Measurements from ENCODE around the gene SCCPDH.

SCCPDH gene

DNA sequence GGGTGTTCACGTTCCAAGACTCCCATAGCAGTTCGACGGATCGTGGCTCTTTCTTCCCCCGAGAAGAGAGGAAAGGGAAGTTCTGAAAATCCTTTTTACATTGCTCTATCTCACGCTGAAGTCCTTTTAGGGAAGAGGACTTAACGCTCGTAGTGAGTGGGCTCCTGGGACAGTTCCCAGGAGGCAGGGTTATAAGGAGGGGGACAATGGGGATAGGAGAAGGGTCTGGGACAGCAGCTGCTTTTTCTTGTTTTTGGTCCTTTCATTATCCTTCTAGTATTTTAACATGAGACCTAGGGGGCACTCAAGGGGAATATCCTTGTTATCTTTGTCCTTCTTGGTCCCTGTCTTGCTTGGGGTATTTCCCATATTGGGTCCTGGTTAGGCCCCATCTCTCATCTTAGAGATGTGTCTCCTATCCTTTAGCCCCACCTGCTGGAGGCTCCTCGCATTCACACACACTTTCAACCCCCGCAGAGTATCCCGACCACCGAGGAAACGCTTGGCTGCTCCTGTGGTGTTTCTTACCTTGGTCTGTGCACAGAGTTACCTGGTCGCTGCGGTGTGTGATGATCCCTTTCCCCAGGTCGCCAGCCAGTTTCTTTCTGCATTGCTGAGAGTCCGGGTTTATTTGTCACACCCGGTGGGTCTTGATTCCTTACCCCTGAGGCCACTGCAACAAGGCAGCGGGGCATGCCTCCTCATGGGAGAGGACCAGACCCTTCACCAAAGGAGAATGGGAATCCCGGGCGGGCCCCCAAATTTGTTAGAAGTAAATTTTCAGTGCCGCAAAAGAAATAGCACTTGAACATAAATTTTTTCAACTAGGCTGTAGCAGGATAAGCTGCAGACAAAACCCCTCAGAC, 29.7 kb downstream of the SCCPDH start:
- peak; percentile 43 to 78 for DNase-seq

DNA sequence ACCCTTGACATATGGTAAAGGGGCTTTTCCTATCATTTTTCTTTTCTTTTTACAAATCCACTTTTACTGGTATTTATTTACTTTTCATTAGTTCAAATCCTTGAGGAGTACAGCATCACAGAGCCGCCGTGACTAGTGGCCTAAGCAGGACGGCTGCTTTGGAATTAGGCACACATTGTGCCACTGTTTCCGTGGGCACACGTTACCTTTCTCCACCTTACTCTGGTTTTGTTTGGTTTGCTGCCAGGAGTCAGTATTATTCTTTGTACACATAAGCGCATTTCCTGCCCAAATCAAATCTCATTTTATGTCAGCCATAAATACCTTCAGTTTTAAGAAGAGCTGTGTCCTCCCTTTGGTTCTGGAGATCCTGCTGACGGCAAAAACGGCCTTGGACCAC, 31.2 kb downstream of the SCCPDH start:
- DNase-seq = no peak

DNA sequence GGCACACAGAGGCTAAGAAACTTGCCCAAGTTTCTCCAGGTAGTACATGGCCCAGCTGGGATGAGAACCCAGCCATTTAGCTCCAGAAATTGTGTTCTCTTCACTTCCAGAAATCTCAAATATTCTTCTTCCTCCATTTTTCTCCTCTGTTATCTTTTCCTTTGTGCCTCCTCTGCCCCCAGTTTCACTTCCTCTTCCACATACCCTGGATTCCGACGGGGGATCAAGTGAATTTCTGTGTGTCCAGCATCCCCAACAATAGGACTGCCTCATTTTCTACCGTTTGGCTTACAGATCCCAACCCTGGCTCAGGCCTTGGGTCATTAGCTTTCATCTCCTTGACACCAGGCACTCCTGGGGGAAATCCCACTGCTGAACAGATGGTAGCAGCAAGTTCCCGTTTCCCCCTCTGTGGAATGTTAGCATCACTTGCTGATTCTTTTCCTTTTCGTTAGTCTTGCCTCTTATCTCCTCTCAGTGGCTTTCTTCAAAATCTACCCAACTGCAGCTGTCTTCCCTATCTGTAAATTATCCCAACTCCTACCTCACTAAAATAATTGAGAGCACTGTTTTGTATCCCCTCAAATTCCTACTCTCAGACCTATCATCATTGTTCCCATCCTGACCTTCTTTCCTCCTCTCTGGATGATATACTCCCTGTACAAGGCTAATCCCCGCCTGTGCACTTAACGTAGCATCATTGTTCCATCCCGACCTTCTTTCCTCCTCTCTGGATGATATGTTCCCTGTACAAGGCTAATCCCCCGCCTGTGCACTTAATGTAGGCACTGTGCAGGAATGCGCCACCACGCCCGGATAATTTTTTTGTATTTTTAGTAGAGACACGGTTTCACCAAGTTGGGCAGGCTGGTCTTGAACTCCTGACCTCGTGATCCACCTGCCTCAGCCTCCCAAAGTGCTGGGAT, 36.5 kb downstream of the SCCPDH start:
- no peak for DNase-seq

DNA sequence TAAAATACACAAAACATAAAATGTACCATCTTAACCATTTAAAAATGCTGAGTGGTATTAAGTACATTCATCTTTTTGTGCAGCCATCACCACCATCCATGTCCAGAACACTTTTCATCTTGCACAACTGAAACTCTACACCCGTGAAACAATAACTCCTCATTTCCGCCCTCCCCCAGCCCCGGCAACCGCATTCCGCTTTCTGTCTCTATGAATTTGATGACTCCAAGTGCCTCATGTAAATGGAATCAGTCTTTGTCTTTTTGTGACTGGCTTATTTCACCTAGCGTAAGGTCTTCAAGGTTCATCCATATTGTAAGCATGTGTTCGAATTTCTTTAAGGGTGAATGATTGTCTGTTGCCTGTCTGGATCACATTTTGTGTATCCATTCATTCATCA, 37.2 kb downstream of the SCCPDH start:
- DNase-seq = no peak

DNA sequence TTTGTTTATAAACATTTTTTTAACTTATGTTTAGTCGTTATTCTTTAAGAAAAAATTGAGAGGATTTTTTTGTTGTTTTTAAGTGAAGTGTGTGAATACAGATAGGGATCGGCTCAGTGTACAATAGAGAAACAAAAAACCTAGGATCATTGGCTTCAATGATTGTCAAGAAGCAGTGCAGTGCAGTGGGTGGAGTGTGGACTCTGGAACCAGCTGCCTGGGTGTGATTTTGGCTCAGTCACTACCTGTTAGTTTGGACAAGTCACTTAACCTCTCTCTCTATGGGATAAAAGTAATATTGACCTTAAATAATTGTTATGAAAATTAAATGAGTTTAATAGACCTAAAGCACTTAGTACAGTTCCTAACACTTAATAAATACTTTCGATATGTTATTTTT, 41.3 kb downstream of the SCCPDH start:
- DNase-seq = no peak

DNA sequence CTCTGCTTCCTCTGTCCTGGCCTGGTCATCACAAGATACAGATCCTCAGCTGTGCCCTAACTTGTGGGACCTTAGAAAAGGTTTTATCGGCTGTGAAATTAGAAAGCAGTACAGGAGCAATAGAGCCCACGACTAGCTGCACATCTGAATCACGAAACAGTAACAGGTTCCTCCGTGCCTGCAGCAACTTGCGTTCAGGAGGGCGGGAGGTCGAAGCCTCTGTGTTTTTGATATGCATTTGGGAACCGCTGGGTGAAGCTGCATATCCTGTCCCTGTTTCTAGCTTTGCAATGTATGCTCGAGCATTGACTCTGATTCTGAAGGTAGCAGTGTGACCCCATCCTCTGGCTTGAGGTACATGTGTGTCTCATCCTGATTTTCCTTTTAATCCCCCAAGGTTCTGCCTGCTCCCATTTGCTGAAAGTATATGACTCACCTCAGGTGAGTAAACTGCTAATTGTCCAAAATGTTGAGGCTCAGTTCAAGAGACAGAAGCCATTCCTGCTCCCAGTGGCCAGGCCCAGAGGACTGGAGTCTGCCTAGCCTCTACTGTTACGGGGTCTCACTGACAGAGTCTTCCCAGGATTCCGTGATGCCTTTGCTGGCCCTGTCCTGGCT, 44.3 kb downstream of the SCCPDH start:
- DNase-seq = no peak

DNA sequence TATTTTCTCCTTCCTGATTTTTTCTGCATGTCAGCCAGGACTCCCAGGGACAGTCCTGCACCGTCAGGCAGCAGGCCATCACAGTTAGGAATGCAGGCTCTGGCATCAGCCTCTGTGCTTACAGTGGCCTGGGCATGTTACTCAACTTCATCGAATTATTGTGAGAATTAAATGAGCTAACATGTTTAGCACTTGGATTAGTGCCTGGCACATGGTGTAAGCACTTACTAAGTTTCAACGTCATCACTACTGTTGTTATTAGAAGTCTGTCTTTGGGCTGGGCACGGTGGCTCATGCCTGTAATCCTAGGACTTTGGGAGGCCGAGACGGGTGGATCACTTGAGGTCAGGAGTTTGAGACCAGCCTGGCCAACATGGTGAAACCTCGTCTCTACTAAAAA, 45.1 kb downstream of the SCCPDH start:
- no peak for DNase-seq

DNA sequence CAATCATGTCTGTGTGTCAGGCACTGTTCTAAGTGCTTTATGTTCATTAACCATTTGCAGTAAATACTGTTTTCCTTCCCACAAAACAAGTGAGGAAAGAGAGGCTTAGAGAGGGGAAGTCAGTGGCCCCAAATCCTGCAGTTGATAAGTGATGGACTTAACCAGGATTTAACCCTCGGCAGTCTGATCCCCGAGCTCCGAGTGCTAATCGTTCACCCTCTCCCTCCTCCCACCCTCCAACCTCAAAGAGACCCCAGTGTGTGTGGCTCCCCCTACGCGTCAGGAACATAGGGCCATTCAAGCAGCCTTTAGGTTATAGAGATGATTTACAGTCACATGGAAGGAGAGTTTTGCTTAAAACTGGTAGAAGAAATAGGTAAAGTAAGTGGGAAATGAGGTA, 47.2 kb downstream of the SCCPDH start:
- no peak for DNase-seq

DNA sequence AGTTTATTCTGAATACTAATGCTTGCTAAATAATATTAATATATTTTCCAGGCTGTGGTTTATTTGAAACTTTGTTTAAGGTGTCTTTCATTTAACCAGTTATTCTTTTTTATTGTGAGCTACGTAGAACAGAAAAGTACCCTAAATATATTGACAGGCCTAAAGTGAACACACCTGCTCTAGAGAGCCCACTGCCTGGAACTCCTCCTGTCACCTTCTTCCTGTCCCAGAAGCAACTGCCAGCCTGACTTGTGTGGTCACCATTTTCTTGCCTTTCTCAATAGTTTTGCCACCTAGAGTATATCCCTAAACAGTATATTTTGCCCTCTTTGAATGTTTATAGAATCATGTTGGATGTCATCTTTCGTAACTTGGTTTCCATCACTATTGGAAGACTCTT, 48.5 kb downstream of the SCCPDH start:
- DNase-seq = no peak

DNA sequence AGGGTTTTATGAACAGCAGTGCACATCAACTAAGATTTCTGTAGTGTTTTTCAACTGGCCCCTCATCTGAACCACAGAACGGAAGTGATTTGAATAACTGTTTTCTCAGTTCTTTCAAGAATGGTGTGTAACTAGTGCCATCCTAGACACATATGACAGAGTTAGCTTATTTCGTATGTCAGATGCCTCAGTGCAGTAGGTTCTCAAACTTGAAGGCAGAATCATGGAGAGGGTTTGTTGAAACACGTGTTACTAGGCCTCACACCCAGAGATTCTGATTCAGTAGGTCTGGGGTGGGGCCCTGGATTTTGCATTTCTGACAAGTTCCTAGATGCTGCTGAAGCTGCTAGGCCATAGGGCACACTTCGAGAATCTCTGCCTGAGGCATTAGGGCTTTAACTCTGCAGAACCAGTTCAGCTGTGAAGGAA, 49.0 kb downstream of the SCCPDH start:
- DNase-seq = no peak

DNA sequence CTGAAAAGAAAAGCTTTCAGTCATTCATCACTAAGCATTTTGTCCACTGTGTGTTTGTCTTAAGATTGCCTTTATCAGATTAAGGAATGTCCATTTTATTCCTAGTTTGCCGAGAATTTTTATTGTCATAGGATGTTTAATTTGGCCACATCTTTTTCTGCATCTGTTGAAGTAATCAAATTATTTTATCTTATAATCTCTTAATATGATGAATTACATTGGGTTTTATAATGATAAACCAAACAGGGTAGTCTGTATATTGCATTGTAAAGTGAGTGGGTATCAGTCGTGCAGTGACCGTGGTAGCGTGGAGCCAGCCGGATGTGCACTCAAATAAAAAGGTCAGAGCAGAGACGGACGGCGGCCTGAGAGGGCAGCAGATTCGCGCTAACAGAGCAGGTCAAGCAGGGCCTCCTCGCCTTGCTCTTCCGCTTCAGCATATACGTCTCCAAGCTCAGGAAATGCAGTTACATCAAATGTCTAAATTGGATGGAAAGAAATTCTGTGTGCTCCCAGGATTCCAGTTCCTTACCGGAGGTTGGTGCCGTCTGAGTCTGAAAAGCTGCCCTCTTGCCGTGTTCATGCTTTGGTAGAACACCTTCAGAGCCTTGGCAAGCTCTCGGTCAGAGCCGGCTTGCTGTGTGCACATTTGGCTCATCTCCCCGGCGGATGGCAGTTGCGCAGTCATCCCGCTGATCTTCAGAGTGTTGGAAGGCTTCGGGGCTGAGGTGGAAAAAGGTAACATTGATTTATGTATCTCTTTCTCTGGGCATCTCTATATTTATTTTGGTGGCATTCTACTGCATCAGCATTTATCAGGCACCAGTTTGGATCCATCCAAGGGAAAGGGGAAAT, 51.5 kb downstream of the SCCPDH start:
- DNase-seq = no peak

DNA sequence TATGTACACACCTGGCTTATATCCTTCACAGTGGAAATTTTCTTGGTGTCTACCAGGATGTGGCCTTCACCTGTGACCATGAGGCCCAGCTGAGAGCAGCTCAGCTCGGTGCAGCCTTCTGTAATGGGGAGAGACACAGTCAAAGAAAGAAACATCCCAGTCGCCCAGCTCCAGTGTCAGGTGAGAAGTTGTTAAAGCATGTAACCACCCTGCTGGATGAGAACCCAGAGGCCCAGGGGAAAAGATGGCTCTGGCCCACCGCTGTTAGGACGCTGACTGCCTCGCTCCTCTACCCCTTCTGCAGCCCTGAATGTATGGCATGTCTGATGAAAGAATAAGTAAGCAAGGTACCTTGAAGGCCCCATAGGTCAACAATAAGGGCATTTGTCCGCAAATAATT, 52.7 kb downstream of the SCCPDH start:
- DNase-seq = no peak

DNA sequence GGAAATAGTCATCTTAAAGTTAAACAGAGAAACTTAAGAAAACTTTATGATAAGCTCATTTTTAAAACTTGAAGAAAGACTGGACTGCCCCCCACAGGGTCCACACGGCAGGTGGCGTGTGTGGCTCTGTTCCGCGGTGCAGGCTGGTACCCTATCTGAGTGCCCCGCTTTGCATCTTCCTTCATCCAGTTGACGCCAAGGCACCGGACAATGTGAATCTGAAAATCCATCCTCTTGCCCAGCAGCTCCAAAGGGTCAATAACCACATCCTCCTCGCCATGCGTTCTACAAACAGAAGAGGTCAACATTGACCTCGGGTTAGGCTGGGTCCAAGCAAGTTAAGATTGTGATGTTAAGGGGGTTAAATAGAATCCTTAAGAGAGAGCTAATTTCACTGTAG, 54.5 kb downstream of the SCCPDH start:
- no peak for DNase-seq

DNA sequence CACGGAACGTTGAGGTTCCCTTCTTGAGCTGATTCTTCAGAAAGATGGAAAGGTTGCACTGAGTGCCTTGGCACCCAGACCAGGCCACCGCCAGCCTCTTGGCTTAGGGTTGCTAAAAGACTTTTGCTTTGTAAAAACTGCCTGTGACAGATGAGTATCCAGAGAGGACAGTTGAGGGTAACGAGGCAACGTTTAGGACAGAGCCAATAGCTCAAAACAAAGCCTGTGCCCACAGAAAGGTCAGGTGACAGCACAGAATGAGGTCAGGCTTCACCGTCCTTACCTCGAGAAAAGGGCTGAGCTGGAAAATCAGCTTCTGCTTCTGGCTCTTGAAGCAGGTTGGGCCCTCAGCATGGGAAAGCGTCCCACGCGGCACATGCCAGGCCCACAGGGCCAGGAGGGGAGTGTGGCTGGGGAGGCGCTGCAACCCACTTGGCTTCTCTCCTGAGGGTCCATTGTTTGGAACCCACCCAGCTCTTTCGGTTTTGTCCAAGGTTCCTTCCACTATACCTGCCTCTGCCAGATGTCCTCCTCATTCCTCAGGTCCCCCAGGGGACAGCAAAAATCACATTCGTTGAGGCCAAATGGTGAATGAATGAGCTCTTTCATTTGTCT, 55.5 kb downstream of the SCCPDH start:
- no peak for DNase-seq

DNA sequence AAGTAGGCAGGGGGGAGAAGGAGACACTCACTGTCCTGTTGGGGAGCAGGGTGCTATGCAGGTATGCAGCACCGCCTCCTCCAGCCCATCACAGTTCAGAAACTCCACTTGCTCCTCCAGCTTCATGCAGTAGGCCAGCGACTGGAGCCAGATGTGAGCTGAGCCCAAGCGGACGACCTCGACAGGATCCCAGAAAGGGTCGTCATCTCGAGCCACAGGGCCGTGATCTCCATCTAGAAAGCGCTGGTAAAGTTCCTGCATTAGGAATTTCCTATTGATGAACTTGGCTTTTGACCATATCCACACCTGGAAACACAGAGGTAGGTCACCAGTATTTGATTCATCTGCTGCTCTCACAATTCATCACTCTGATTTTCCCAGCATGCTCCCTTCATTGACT, 56.1 kb downstream of the SCCPDH start:
- no peak for DNase-seq

DNA sequence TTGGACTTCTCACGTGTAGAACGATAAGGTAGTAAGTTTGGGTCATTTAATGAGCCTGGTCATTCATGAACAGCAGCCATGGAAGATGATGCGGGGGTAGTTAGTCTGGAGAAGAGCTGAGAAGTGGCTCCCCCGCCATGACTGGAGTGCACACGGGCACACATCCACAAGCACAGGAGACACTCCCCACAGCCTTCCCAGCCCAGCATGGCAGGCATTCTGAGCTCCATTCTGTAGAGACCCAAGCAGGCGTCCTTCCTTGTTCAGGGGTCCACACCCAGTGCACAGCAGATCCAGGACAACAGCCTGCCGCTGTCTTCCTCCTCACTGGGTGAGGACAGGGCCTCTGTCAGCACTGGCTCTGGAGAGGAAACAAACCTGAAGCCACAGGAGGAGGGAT, 57.0 kb downstream of the SCCPDH start:
- DNase-seq = no peak

DNA sequence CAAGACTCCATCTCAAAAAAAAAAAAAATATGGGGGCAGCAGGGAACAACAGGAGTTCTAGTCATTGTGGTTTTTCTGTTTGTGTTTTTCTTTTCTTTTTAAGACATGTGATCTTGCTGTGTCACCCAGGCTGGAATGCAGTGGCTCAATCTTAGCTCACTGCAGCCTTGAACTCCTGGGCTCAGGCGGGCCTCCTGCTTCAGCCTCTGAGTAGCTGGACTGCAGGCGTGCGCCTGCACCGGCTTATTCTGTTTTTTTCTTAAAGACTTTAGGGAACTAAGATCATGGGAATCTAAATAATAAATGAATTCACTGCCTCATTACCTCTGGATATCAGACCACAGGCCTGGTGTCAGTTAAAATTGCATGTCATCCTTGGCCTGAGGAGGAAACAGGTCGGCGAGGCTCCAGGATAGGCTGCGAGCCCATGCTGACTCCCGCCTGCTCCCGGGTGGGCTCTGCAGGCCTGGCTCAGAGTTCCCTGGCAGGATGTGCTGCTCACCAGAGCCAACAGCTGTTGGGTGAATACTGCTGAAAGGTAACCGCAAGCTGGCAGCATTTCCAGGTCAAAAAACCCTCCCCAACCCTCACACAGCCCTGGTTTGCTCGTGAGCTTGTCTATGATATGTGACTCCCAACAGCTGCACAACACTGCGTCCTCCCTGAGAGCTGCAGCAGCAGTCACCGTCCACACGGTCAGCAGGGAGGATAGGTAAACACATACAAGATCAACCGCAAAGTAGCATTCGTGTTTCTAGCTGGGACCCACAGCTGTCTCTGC, 58.1 kb downstream of the SCCPDH start:
- DNase-seq = peak; percentile 69 to 83

DNA sequence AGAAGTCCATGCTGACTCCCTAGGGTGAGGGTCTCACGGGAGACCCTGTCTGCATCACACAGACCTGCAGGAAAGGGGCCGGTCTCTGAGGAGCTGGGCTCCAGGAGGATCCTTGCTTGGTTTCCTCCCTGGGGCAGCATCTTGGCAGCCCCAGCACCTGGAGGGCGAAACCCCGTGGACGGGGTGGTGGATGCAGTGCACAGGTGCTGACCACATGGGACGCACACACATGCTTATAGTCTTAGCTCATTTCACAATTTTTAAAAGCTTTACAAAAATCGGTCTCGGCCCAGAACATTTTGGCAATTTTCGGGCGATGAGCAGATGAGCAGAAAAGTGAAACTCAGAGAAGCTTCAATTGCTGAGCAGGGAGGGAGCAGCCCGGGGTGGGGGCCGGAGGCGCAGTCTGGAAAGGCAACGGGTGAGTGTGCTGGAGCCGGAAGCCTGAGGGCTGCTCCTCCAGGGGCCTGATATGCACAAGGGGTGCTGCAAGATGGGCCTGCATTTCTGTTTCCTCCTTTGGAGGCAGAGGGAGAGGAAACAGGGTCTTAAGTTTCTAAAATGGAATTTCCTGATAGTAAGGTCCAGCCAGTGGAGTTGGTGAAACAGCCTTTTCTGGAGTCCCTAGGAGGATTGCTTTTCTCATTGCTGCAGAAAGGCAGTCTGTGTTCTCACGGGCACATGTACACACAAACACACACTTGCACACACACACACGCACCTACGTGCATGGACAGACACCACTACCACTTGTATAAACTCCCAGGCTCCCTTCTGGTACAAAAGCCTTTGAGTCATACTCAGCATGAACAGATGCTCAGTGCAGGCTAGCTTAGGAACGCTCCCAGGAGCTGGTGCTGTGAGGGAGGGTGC, 60.6 kb downstream of the SCCPDH start:
- peak in 1 of 2 experiments; percentile 24 for DNase-seq

DNA sequence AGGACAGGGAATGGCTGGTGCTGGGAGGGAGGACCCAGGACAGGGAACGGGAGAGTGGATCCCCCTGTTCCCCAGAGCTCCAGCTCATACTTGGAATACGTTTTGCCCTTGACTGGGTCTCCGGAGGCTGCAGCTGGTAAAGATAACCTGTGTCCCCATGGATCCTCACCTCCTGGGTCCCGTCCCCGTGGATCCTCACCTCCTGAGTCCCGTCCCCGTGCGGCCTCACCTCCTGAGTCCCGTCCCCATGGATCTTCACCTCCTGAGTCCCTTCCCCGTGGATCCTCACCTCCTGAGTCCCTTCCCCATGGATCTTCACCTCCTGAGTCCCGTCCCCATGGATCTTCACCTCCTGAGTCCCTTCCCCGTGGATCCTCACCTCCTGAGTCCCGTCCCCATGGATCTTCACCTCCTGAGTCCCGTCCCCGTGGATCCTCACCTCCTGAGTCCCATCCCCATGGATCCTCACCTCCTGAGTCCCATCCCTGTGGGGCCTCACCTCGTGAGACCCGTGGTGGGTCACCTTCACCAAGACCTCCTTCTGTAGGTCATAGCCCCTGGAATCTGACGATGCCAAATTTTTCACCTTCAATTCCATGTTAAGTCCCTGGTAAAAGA, 61.4 kb downstream of the SCCPDH start:
- no peak for DNase-seq
